ENCODE data around the gene FAM83G. TPM values are rescaled to one million over a fixed set of nuclear protein-coding genes. Genes with fewer than 3 reads are reported as not detected.

FAM83G gene
- total RNA-seq, 1 donor from 2014 or later: 28.4 TPM

GRCh38 chr17:18978655-18979054 is 25.9 kb downstream of the FAM83G start:
- no peak for TF ChIP-seq CTCF (IDR thresholded peaks at IDR 0.05; ENCODE audit: insufficient read depth, low read length, severe bottlenecking)
- H3K4me3 ChIP-seq (ENCODE audit: low read depth, low read length): no peak overlapping the region
- peaks cover 46% of the 10 kb centered on the region for H3K36me3 ChIP-seq (ENCODE audit: control insufficient read depth, insufficient read depth, low read length)
- DNase-seq (ENCODE audit: low read depth): no peak
- no peaks in the 10 kb centered on the region for H3K27me3 ChIP-seq (ENCODE audit: control insufficient read depth, insufficient read depth, low read length)
- FAIRE-seq: no peak

GRCh38 chr17:18978050-18978449 is 26.5 kb downstream of the FAM83G start:
- peaks cover 49% of the 10 kb centered on the region for H3K36me3 ChIP-seq (ENCODE audit: control insufficient read depth, insufficient read depth, low read length)
- H3K4me3 ChIP-seq (ENCODE audit: low read depth, low read length): no peak overlapping the region
- no peak for TF ChIP-seq CTCF (IDR thresholded peaks at IDR 0.05; ENCODE audit: insufficient read depth, low read length, severe bottlenecking)
- DNase-seq (ENCODE audit: low read depth): no peak
- no peaks in the 10 kb centered on the region for H3K27me3 ChIP-seq (ENCODE audit: control insufficient read depth, insufficient read depth, low read length)
- no peak for FAIRE-seq

DNA sequence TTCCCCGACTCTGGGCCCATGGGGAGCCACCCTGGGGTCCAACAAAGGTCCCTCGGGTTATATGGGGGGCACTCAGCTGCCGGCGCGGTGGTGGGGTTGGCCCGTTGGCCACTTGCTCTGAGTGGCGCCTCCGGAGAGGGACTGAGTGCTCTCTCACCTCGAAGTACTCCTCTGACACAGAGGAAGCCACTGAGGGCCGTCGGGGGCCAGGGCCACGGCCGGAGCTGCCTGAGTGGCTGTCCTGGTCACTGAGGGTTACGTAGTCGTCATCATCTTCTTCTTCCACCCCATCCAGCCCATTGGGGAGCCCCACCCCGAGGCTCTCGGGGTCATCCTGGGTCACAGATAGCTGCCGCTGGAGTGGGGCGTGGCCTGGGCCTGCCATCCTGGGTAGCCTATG is 26.9 kb downstream of the FAM83G start:
- Histone ChIP-seq H3K27me3 (ENCODE audit: control insufficient read depth, insufficient read depth, low read length) (no peaks in the 10 kb centered on the region), H3K36me3 (ENCODE audit: control insufficient read depth, insufficient read depth, low read length) (peaks cover 49% of the 10 kb centered on the region), H3K4me3 (ENCODE audit: low read depth, low read length) (no peak overlapping the region)
- no peak for FAIRE-seq
- TF ChIP-seq CTCF (IDR thresholded peaks at IDR 0.05; ENCODE audit: insufficient read depth, low read length, severe bottlenecking): no peak
- no peak for DNase-seq (ENCODE audit: low read depth)

- TF ChIP-seq CTCF (IDR thresholded peaks at IDR 0.05; ENCODE audit: insufficient read depth, low read length, severe bottlenecking): no peak
- DNase-seq (ENCODE audit: low read depth): no peak
- H3K36me3 ChIP-seq (ENCODE audit: control insufficient read depth, insufficient read depth, low read length): peaks cover 47% of the 10 kb centered on the region
- H3K4me3 ChIP-seq (ENCODE audit: low read depth, low read length): no peak overlapping the region
- no peak for FAIRE-seq
- H3K27me3 ChIP-seq (ENCODE audit: control insufficient read depth, insufficient read depth, low read length): no peaks in the 10 kb centered on the region
Measured at GRCh38 chr17:18977021-18977420, 27.5 kb downstream of the FAM83G start.

DNA sequence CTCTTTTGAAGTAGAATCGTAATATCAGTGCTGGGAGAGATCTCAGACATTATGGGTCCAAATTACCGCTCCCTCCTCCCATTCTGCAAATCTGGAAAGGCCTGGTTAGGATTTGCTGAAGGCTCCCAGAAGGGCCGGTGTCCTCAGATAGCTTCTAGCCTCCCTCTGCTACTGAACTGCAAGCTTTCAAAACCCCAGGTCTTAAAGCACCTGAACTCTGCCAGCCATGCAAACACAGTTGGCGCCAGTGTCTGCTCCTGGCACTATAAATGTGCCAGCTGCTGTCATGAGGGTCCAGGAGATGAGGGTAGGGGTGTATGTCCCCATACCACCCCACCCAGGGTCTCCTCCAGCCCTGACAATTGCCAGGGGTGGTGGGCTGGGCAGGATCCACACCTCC is 28.4 kb downstream of the FAM83G start:
- FAIRE-seq: no peak
- H3K36me3 ChIP-seq (ENCODE audit: control insufficient read depth, insufficient read depth, low read length): peaks cover 50% of the 10 kb centered on the region
- TF ChIP-seq CTCF (IDR thresholded peaks at IDR 0.05; ENCODE audit: insufficient read depth, low read length, severe bottlenecking): no peak

GRCh38 chr17:18975597-18975996 is 29.0 kb downstream of the FAM83G start:
- Histone ChIP-seq H3K4me3 (ENCODE audit: low read depth, low read length) (no peak overlapping the region), H3K27me3 (ENCODE audit: control insufficient read depth, insufficient read depth, low read length) (no peaks in the 10 kb centered on the region), H3K36me3 (ENCODE audit: control insufficient read depth, insufficient read depth, low read length) (peaks cover 50% of the 10 kb centered on the region)
- DNase-seq (ENCODE audit: low read depth): no peak
- TF ChIP-seq CTCF (IDR thresholded peaks at IDR 0.05; ENCODE audit: insufficient read depth, low read length, severe bottlenecking): no peak
- FAIRE-seq: no peak

More for the DNA sequence above, 28.4 kb downstream of the FAM83G start:
- no peak for DNase-seq (ENCODE audit: low read depth)
- H3K27me3 ChIP-seq (ENCODE audit: control insufficient read depth, insufficient read depth, low read length): no peaks in the 10 kb centered on the region
- H3K4me3 ChIP-seq (ENCODE audit: low read depth, low read length): no peak overlapping the region

All from bronchial epithelial cell (primary cell).